GM21529 (cell line): ENCODE results near the gene STX19.
"Not testable (repeated sequence)": the region's sequence is repeated elsewhere in the genome, so short reads cannot be mapped to it uniquely, and the experiment has no call there.

Experiments
- ATAC-seq: cut with Tn5 transposase; IDR thresholded peaks from one replicate; pipeline ENCODE4 v1.9.1; 2021; ENCODE audit not compliant: unreplicated experiment

The STX19 gene

DNA sequence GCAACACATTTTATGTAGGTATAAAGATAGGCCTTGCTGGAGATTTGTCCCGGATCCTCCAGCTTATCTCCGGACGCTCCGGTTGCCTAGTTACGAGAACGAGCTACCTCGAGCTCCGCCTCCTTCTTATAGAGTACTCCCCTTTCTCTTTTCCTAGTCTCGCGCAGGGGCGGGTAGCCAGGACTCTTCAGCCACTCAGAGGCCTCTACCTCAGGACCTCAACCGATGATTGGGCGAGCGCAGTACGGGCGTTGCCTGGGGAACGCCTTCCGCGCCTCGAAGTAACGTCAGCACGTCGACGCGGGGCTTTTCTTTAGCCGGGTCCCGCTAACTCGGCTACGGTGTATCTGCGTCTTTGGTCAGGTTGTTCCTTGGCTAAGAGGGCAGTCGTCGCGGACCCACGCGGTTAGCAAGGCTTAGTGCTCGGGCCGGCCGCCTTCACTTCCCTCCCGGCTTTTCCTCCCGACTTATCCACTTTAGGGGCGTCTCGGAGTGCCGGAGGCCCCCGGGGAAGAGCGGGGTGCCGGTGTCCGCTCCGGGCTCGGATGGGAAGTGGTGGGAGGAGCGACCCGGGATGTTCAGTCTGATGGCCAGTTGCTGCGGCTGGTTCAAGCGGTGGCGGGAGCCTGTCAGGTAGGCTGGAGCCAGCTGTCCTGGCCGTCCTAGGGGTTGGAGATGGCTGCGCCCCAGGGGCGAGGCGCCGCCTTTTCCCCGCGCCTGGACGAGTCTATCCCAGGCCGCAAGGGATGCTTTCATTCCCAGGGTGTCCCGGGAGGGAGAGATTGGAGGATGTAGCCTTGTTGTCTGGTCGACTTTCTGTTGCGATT, 48.3 kb downstream of the STX19 start, which contains the start of gene ARL13B:
TSS of gene ARL13B (plus strand) at position 306 of the 827 bp plus-strand sequence. CDS start at position 575, 269 bp downstream.
- peak; percentile 100 for ATAC-seq

DNA sequence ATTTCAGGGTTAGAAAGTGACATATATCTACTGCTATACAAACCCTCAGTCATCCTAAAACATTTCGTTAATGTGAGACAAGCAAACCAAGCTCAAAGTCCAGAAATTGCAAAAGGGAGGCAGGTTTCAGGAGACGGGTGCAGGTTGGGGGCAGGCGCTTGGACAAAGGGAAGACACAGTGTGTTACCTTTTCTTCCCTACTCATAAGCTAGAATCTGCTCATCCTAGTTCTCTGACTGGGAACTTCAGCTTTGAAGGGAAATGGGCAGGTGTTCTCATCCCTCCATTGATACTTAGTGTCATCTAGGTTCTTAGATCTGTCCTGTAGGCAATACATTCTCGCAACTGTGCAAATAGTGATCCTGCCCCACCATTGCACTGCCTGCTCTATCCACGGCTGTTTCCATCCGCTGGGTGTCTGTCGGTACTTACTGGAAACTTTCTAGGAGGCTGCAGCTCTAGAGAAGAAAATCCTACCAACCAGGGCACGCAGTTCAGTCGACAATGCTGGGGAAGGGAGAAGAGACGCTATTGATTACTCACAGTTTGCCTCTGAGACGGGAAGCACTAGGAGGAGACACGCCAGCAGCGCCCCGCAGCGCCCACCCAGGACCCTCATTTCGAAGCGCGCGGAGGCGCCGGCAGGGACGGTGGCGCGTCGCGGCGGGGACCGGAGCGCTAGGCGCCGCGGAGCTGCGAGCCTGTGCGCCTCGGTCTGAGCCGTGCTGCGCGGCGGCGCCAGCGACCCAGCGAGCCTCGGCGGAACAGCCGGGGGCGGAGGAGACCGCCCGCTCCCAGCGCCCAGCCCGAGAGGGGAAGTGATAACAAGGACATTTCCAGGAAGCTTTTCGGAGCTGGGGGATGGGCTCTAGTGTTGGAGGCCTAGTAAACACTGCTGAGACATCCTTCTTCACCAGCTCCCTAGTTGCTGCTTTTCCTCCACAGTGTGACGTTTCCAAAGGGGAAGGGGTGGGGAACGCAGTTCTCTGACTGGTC, 55.0 kb downstream of the STX19 start, which contains the start of gene PROS1:
TSS of gene PROS1 (minus strand) at position 766 of the 996 bp plus-strand sequence. CDS start at position 619, 147 bp downstream.
- ATAC-seq = peak; percentile 91

DNA sequence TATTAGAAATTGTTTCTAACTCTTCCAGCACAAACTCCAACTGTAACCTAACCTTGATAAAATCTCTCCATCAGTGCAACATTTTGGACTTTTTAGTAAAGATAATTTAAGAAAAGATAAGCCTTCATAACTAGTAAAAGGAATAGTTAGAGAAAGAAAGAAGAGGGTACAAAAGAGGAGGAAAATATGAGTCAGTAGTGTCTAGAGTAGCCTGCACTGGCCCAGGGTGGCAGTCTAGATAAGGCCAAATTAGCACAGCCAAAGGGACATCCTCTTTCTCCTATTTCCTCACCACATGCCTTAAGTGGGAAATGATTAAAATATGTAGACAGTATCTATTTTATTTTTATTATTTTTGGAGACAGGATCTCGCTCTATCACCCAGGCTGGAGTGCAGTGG, 58.4 kb downstream of the STX19 start:
- no peak for ATAC-seq

DNA sequence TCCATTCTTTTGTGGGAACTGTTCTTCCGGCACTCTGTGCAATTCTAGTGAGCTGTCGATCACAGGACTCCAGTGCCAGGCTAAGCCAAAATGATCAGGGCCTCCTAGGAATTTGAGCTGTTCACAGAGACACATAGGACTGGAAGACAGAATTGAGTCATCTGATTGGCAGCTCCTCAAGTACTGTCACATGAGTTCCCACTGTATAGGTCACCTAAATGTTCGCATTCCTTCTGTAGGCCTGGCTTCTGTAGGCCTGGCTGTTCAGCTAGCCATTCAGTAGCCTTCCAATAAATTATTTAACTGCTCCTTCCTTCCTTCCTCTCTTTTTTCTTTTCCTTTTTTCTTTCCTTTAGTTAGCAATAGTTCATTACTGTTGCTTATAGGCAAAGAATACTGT, 59.0 kb downstream of the STX19 start:
- no peak for ATAC-seq

DNA sequence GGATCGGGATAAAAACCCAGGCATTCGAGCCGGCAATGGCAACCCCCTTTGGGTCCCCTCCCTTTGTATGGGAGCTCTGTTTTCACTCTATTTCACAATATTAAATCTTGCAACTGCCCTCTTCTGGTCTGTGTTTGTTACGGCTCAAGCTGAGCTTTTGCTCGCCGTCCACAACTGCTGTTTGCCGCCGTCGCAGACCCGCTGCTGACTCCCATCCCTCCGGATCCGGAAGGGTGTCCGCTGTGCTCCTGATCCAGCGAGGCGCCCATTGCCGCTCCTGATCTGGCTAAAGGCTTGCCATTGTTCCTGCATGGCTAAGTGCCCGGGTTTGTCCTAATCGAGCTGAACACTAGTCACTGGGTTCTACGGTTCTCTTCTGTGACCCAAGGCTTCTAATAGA, 63.3 kb downstream of the STX19 start:
- not testable (repeated sequence) for ATAC-seq
